ENCODE results near the gene SLC18A3. TPM values are rescaled to one million over a fixed set of nuclear protein-coding genes. Genes with fewer than 3 reads are reported as not detected.

The SLC18A3 gene
- total and polyA plus RNA-seq, 3 donors from 2014 or later, result not detected

DNA sequence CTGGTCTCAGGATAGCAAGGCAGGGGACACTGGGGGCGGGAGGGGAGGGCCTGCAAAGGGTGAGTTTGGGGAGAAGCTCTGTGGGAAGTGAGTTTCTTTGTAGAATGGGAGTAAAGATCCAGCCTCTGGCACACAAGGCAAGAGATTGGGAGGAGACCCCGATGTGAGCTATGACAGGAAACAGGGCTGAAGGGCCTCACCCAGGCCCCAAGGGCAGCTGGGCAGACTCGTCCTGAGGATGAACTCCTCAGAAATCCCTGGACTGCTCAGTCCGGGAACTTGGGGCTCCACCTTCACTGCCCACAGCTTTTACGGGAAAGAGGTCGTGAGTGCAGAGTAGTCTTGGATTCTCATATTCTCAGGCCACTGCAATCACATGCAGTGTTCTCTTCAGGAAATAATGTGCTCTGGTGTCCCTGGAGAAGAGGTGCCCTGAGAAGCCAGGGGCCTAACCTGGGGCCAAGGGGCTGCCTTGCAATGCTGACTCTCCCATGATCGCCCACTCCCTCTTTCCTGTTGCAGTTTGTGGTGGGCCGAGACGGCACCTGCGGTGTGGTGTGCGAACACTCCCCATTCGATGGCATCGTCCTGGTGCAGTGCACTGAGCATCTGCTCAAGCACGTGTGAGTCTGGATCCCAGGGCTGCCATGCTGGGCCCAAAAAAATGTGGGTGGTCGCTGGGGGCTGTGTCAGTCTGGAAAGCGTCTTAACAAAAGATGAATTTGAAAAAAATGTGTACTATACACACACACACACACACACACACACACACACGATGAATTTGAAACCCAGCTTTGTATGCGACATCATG lies 38.1 kb downstream of the SLC18A3 start:
- TF ChIP-seq, protein P1, sequence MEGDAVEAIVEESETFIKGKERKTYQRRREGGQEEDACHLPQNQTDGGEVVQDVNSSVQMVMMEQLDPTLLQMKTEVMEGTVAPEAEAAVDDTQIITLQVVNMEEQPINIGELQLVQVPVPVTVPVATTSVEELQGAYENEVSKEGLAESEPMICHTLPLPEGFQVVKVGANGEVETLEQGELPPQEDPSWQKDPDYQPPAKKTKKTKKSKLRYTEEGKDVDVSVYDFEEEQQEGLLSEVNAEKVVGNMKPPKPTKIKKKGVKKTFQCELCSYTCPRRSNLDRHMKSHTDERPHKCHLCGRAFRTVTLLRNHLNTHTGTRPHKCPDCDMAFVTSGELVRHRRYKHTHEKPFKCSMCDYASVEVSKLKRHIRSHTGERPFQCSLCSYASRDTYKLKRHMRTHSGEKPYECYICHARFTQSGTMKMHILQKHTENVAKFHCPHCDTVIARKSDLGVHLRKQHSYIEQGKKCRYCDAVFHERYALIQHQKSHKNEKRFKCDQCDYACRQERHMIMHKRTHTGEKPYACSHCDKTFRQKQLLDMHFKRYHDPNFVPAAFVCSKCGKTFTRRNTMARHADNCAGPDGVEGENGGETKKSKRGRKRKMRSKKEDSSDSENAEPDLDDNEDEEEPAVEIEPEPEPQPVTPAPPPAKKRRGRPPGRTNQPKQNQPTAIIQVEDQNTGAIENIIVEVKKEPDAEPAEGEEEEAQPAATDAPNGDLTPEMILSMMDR (IDR thresholded peaks at IDR 0.05), result no peak
- TF ChIP-seq POLR2A (IDR thresholded peaks at IDR 0.05), result no peak
- Histone ChIP-seq H3K36me3 (ENCODE audit: low read depth, missing control alignments) (no peaks in the 10 kb centered on the region), H3K27me3 (no peaks in the 10 kb centered on the region), H3K4me1 (no peaks in the 10 kb centered on the region), H3K27ac (no peak overlapping the region), H3K4me3 (no peak overlapping the region), H3K9me3 (no peaks in the 10 kb centered on the region)
- 71 to 77% methylated on average over 12 to 18 of the region's 18 CpGs for WGBS, 2 donors
- no peak for DNase-seq
- intact Hi-C loops (cut with DNase I; ENCODE audit: low total_unique reads), result no loop called here

DNA sequence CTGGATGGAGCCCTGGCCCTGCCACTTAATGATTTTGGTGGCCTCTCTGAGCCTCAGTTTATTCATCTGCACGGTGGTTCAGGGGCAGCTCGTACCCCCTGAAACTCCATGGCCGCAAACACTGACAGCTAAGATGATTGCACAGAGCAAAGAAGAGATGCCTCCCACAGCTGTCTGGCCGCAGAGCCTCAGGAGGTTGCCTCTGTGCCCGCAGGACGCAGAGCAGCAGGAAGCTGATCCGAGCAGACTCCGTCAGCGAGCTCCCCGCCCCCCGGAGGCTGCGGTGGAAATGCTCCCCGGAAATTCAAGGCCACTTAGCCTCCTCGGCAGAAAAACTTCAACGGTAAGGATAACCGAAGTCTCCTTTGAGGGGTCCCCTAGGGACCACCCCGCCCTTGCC lies 39.2 kb downstream of the SLC18A3 start:
- H3K36me3 ChIP-seq (ENCODE audit: low read depth, missing control alignments), result no peaks in the 10 kb centered on the region
- DNase-seq, result no peak
- WGBS, 2 donors, result 41 to 43% methylated on average over 17 of the region's 17 CpGs
- TF ChIP-seq POLR2A (IDR thresholded peaks at IDR 0.05), result no peak
- TF ChIP-seq, protein P1 (IDR thresholded peaks at IDR 0.05), result no peak
- H3K27me3 ChIP-seq, result no peaks in the 10 kb centered on the region
- H3K4me1 ChIP-seq, result no peaks in the 10 kb centered on the region
- no peaks in the 10 kb centered on the region for H3K9me3 ChIP-seq
- H3K27ac ChIP-seq, result no peak overlapping the region
- intact Hi-C loops (cut with DNase I; ENCODE audit: low total_unique reads), result no loop called here
- H3K4me3 ChIP-seq, result no peak overlapping the region

DNA sequence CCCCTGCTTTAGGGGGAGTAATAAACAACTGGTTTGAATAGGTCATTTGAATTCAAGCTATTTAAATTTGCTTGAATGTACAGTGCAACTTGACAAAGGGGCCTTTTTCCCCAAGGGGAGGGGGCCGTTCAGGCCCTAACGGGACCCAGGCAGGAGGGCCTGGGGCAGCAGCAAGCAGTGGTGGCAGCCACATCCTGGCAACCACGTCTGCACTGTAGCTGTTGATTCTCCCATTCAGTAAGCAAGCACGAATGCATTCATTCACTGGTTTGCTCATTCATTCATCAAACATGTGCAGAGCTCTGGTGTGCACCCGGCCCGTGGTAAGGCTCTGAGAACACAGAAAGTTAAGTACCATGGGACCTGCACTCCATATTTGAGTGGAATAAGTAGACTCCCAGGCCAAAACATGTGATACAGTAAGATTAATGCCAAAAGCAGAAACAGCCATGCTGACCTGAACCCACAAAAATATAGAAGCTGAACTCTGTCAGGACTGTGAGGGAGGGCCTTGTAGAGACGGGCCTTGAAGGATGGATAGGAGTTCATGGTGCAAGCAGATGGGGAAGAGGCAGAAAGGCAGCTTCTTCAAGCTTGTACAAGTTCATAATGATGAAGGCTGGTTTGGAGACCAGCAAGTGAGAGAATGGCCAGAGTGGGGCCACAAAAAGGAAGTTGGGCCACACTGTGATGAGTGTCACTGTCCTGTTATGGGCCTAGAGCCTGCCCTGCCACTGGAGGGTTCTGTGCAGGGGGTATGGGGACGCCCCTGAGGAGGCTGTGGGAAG lies 40.0 kb downstream of the SLC18A3 start:
- H3K36me3 ChIP-seq (ENCODE audit: low read depth, missing control alignments), result no peaks in the 10 kb centered on the region
- no peak overlapping the region for H3K27ac ChIP-seq
- no peaks in the 10 kb centered on the region for H3K4me1 ChIP-seq
- TF ChIP-seq POLR2A (IDR thresholded peaks at IDR 0.05), result no peak
- TF ChIP-seq, protein P1 (IDR thresholded peaks at IDR 0.05), result no peak
- intact Hi-C loops (cut with DNase I; ENCODE audit: low total_unique reads), result no loop called here
- DNase-seq, result no peak
- H3K9me3 ChIP-seq, result no peaks in the 10 kb centered on the region
- no peaks in the 10 kb centered on the region for H3K27me3 ChIP-seq
- WGBS, 2 donors, result 66 to 71% methylated on average over 8 of the region's 8 CpGs
- H3K4me3 ChIP-seq, result no peak overlapping the region

DNA sequence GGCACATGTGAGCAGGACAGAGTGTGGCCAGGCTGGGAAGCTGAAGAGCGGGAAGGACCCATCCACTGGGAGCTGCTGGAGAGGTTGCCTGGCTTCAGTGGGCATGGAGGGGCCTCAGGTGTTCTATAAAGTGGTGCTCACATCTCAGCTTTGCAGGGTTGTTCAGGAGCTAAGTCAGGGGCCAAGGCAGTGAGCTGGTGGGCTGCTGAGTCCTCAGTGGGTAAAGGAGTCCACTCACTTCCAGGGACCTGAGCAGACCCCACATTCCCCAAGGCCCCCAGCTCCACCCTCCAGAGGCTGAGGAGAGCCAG lies 40.6 kb downstream of the SLC18A3 start:
- 100% methylated on average over 1 of the region's 1 CpG for WGBS, 2 donors
- H3K27me3 ChIP-seq, result no peaks in the 10 kb centered on the region

More for the DNA sequence above, 40.6 kb downstream of the SLC18A3 start:
- no peaks in the 10 kb centered on the region for H3K4me1 ChIP-seq
- no peak overlapping the region for H3K4me3 ChIP-seq
- H3K36me3 ChIP-seq (ENCODE audit: low read depth, missing control alignments), result no peaks in the 10 kb centered on the region
- no peak for TF ChIP-seq POLR2A (IDR thresholded peaks at IDR 0.05)
- TF ChIP-seq, protein P1 (IDR thresholded peaks at IDR 0.05), result no peak
- intact Hi-C loops (cut with DNase I; ENCODE audit: low total_unique reads), result no loop called here
- no peaks in the 10 kb centered on the region for H3K9me3 ChIP-seq
- no peak for DNase-seq
- no peak overlapping the region for H3K27ac ChIP-seq

Measured in testis (tissue), 3 donors.